Stimulated activated CD4-positive, alpha-beta T cell treated with anti-CD3 and anti-CD28 coated beads, Interleukin-15, amount 100 ng/mL, for 1 hour (primary cell): ENCODE data around the gene URB2.

Source experiments
- DNase-seq, 2 donors: peaks; one replicate each; pipeline ENCODE4 v3.0.0-alpha.2; 2020; ENCODE audit warnings: low read depth in 1 of 2, low spot score in 1 of 2

The URB2 gene

GRCh38 chr1:229643996-229644745, 18.1 kb downstream of the URB2 start:
- no peak for DNase-seq

- no peak for DNase-seq
Observed at GRCh38 chr1:229645324-229645993, 19.4 kb downstream of the URB2 start.

- DNase-seq = no peak
Observed at GRCh38 chr1:229648406-229648805, 22.4 kb downstream of the URB2 start.

- no peak for DNase-seq
Observed at GRCh38 chr1:229650045-229650444, 24.0 kb downstream of the URB2 start.

GRCh38 chr1:229651546-229651945, 25.5 kb downstream of the URB2 start:
- no peak for DNase-seq

GRCh38 chr1:229653420-229653819, 27.4 kb downstream of the URB2 start:
- DNase-seq = no peak

- no peak for DNase-seq
Observed at GRCh38 chr1:229655781-229656180, 29.7 kb downstream of the URB2 start.

GRCh38 chr1:229657993-229658755, 32.1 kb downstream of the URB2 start:
- DNase-seq = no peak

- DNase-seq = peak; percentile 45 to 62
Observed at GRCh38 chr1:229661022-229661877, 35.2 kb downstream of the URB2 start.

- DNase-seq = no peak
Observed at GRCh38 chr1:229661897-229662296, 35.9 kb downstream of the URB2 start.

- DNase-seq = peak; percentile 38 to 74
Observed at GRCh38 chr1:229664133-229664689, 38.2 kb downstream of the URB2 start.

GRCh38 chr1:229665912-229666558, 40.0 kb downstream of the URB2 start:
- no peak for DNase-seq

GRCh38 chr1:229666585-229666984, 40.5 kb downstream of the URB2 start:
- no peak for DNase-seq

GRCh38 chr1:229669333-229669732, 43.3 kb downstream of the URB2 start:
- DNase-seq = no peak

GRCh38 chr1:229671310-229671709, 45.3 kb downstream of the URB2 start:
- DNase-seq = no peak

GRCh38 chr1:229672246-229672645, 46.2 kb downstream of the URB2 start:
- DNase-seq = no peak

- DNase-seq = no peak
Observed at GRCh38 chr1:229674042-229674441, 48.0 kb downstream of the URB2 start.

GRCh38 chr1:229675396-229675795, 49.3 kb downstream of the URB2 start:
- no peak for DNase-seq

- DNase-seq = no peak
Observed at GRCh38 chr1:229685149-229685548, 59.1 kb downstream of the URB2 start.

GRCh38 chr1:229689273-229689672, 63.2 kb downstream of the URB2 start:
- no peak for DNase-seq
